ENCODE results near the gene ADCY3.

DNA sequence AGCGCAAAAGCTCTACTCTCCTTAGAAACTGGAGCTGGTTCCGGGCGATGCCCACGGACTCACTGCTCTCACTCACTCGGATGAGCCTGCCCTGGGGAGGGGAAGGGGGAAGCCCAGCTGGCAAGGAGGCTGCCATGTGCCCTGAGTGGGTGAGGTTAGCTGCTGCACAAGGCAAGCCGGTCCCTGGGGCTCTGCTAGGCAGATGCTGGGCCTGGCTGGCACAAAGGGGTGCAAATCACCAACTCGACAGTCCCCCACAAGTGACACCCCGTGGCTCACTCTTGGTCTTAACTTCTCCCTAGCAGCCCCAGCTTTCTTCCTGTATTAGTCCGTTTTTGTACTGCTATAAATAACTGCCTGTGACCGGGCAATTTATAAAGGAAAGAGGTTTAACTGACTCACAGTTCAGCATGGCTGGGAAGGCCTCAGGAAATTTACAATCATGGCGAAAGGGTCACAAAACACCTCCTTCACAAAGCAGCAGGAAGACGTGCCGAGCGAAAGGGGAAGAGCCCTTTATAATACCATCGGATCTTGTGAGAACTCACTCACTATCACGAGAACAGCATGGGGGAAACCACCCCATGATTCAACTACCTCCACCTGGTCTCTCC lies 33.2 kb downstream of the ADCY3 start:
- TF ChIP-seq, protein P1, sequence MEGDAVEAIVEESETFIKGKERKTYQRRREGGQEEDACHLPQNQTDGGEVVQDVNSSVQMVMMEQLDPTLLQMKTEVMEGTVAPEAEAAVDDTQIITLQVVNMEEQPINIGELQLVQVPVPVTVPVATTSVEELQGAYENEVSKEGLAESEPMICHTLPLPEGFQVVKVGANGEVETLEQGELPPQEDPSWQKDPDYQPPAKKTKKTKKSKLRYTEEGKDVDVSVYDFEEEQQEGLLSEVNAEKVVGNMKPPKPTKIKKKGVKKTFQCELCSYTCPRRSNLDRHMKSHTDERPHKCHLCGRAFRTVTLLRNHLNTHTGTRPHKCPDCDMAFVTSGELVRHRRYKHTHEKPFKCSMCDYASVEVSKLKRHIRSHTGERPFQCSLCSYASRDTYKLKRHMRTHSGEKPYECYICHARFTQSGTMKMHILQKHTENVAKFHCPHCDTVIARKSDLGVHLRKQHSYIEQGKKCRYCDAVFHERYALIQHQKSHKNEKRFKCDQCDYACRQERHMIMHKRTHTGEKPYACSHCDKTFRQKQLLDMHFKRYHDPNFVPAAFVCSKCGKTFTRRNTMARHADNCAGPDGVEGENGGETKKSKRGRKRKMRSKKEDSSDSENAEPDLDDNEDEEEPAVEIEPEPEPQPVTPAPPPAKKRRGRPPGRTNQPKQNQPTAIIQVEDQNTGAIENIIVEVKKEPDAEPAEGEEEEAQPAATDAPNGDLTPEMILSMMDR (IDR thresholded peaks at IDR 0.05; ENCODE audit: low read length): no peak
- TF ChIP-seq EZH2 (IDR thresholded peaks at IDR 0.05; ENCODE audit: borderline replicate concordance, low read length): no peak

Data from OCI-LY1 (cell line).